Activated CD4-positive, alpha-beta T cell treated with anti-CD3 and anti-CD28 coated beads for 36 hours (primary cell): ENCODE measurements around the gene TBL1XR1. TPM values are rescaled to one million over a fixed set of nuclear protein-coding genes. Genes with fewer than 3 reads are reported as not detected.
A peak's percentile ranks its signal among the peaks of the same experiment; 100 is the strongest.

Experiments
- ATAC-seq: fragments of 200-7000 bp; cut with Tn5 transposase; one replicate; pipeline ENCODE4 v1.10.0; 2021; ENCODE audit warnings: mild to moderate bottlenecking, moderate library complexity
- CTCF ChIA-PET: fragments of 350-600 bp; sonication (Branson Sonifier 250); formaldehyde crosslinking; loops from one replicate; lab custom pipeline; 2021; ENCODE audit warnings: antibody characterized with exemption; lab: Charles Lee
- POLR2A ChIA-PET: fragments of 350-600 bp; sonication (Branson Sonifier 250); formaldehyde crosslinking; loops from one replicate; lab custom pipeline; 2021; ENCODE audit warnings: antibody characterized with exemption, inconsistent platforms; lab: Charles Lee
- DNase-seq: peaks from one replicate; pipeline ENCODE4 v3.0.0-alpha.2; 2020
- H3K27ac Mint-ChIP-seq: one replicate; pipeline ENCODE4 v1.8.0; 2021; ENCODE audit warnings: mixed read lengths
- H3K27me3 Mint-ChIP-seq: one replicate; pipeline ENCODE4 v1.8.0; 2021; ENCODE audit warnings: mixed read lengths
- H3K36me3 Mint-ChIP-seq: one replicate; pipeline ENCODE4 v1.8.0; 2021; ENCODE audit warnings: low read depth, mixed read lengths
- H3K4me1 Mint-ChIP-seq: one replicate; pipeline ENCODE4 v1.8.0; 2021; ENCODE audit warnings: mixed read lengths
- H3K4me3 Mint-ChIP-seq: one replicate; pipeline ENCODE4 v1.8.0; 2021; ENCODE audit warnings: mild to moderate bottlenecking, moderate library complexity, mixed read lengths
- H3K9me3 Mint-ChIP-seq: one replicate; pipeline ENCODE4 v1.8.0; 2021; ENCODE audit warnings: low read depth, mixed read lengths
- intact Hi-C, 2 experiments: fragments of 100-400 bp; cut with DNase I in 1 of 2; cut with micrococcal nuclease in 1 of 2; formaldehyde crosslinking; loops; one replicate each; pipeline versions ENCODE4 v1.14.2 to v1.15.1; 2022 to 2024; cut with DNase I, micrococcal nuclease
- total RNA-seq, 2 experiments: library from RNA; stranded (reverse); gene quantifications; one replicate each; pipeline ENCODE4 v1.2.3, GENCODE V29; 2021

The TBL1XR1 gene
- total RNA-seq, 2 experiments from 2014 or later, result 164 to 226 TPM

DNA sequence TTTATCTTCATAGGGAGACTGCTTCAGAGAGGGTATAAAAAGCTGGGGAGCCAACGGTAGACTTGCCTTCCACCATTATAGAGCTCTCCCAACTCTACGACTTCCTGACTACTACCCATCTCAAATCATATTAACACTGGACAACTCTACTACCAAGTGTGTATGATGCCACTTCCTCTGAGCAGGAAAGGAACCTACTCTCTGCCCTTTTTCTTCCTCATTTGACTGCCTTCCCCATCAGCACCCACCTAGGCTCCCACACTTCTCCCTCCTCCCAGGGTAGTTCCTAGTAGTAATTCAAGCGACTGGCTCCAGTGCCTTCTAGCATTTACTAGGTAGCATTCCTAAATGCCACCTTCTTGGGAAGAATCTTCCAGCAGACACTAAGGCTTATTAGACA, 24.5 kb upstream of the TBL1XR1 start:
- no peak overlapping the region for H3K4me3 Mint-ChIP-seq
- intact Hi-C loops, result no loop called here
- ATAC-seq (no peak), DNase-seq (no peak)
- peaks cover 18% of the 10 kb centered on the region for H3K4me1 Mint-ChIP-seq
- H3K36me3 Mint-ChIP-seq, result no peaks in the 10 kb centered on the region
- H3K27me3 Mint-ChIP-seq, result no peaks in the 10 kb centered on the region
- ChIA-PET POLR2A (no interaction called here), CTCF (no interaction called here)
- H3K9me3 Mint-ChIP-seq, result no peaks in the 10 kb centered on the region
- H3K27ac Mint-ChIP-seq, result no peak overlapping the region

DNA sequence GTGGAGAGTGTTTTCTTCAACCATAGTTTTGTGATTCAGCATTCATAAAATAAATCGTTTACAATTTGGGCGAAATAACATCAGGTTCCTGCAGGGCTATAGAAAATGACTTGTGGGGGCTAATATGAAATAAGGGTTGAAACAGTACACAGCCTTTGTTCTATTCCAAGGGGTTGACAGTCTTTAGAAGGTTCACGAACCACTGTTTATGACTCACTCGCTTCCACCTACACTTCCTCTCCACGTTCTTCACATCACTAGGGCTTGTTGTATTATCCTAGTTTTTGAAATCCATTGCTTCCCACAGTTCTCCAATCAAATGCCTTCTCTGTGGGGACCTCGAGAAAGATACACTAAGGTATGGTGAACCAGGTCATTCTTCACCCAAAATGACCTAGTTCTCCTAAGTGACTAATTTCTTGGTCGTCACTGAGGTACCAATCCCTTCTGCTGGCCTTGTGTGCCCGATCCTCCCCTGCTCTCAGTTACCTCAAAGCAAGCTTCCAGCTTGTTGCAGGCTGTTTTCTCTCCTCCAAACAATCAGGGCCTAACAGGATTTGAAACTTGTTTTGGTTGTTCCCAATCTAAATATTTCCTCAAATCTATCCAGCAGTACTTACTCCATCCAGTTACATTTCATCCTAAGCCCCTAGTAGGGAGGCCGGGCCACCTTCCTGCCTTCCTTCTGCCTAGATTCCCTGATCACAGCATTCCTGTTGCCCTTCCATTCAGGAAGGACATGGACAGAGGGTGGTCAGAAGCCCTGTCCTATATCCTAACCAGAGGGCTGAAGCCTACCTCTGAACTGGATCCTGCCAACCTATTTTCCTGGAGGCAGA, 23.1 kb upstream of the TBL1XR1 start:
- peaks cover 18% of the 10 kb centered on the region for H3K4me1 Mint-ChIP-seq
- H3K9me3 Mint-ChIP-seq, result no peaks in the 10 kb centered on the region
- H3K27ac Mint-ChIP-seq, result peak overlapping the region; percentile 16
- no peaks in the 10 kb centered on the region for H3K36me3 Mint-ChIP-seq
- peak; percentile 55 for ATAC-seq
- CTCF ChIA-PET, result no interaction called here
- no peak overlapping the region for H3K4me3 Mint-ChIP-seq
- intact Hi-C loops, result no loop called here
- DNase-seq, result no peak
- no peaks in the 10 kb centered on the region for H3K27me3 Mint-ChIP-seq
- POLR2A ChIA-PET, result no interaction called here

GRCh38 chr3:177213801-177214535, 16.7 kb upstream of the TBL1XR1 start:
- ATAC-seq (no peak), DNase-seq (no peak)
- Mint-ChIP-seq H3K36me3 (no peaks in the 10 kb centered on the region), H3K27ac (no peak overlapping the region), H3K9me3 (no peaks in the 10 kb centered on the region), H3K27me3 (no peaks in the 10 kb centered on the region), H3K4me1 (peaks cover 4% of the 10 kb centered on the region), H3K4me3 (no peak overlapping the region)
- ChIA-PET CTCF (interaction anchor here (0.7 kb wide), 1 partner anchor 49 kb away, joined by 3 read pairs; no protein-coding TSS in a partner anchor), POLR2A (no interaction called here)
- intact Hi-C loops, result no loop called here

GRCh38 chr3:177212756-177213155, 15.5 kb upstream of the TBL1XR1 start:
- no peak for ATAC-seq
- CTCF ChIA-PET, result no interaction called here

GRCh38 chr3:177212278-177212610, 15.0 kb upstream of the TBL1XR1 start:
- Mint-ChIP-seq H3K36me3 (no peaks in the 10 kb centered on the region), H3K4me1 (peaks cover 4% of the 10 kb centered on the region), H3K4me3 (no peak overlapping the region), H3K9me3 (no peaks in the 10 kb centered on the region), H3K27ac (no peak overlapping the region), H3K27me3 (no peaks in the 10 kb centered on the region)
- intact Hi-C loops, result no loop called here
- CTCF ChIA-PET, result no interaction called here
- ATAC-seq (peak; percentile 39), DNase-seq (no peak)
- POLR2A ChIA-PET, result no interaction called here

More at GRCh38 chr3:177212756-177213155, 15.5 kb upstream of the TBL1XR1 start:
- Mint-ChIP-seq H3K27ac (no peak overlapping the region), H3K36me3 (no peaks in the 10 kb centered on the region), H3K27me3 (no peaks in the 10 kb centered on the region), H3K4me3 (no peak overlapping the region), H3K4me1 (peaks cover 4% of the 10 kb centered on the region), H3K9me3 (no peaks in the 10 kb centered on the region)
- DNase-seq, result no peak
- POLR2A ChIA-PET, result no interaction called here
- intact Hi-C loops, result no loop called here

DNA sequence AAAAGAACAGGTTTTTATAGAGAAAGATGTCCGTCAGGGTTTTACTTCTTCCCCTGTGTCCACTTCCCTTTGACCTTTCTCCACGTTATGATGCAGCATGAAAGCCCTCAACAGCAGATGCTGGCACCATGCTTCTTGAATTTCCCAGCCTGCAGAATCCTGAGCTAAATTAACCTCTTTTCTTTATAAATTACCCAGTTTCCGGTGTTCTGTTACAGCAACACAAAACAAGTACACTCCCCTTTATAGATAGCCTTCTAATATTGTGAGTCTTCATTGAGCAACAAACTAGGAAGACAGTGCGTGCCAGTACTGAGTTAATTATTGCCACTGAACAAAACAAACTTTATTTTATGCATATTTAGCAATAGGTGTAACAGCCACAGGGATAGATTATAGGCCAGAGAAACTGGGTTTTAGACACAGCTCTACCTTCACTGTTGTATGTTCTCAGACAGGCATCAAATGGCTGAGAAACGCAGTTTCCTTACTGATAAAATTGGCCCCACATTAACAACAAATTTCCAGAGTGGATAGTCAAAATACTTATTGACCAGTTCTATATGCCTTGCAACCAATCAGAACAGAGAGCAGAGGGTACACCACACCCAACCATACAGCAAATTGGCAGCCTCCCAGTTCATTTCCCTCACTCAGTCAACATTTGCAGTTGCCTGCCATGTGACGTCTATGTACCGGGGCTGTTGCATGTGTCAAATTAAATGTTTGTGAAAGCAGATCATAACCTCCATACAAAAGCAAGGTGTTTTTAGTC, 14.4 kb upstream of the TBL1XR1 start:
- H3K4me3 Mint-ChIP-seq, result no peak overlapping the region
- ChIA-PET POLR2A (no interaction called here), CTCF (no interaction called here)
- H3K27ac Mint-ChIP-seq, result no peak overlapping the region
- H3K4me1 Mint-ChIP-seq, result peaks cover 4% of the 10 kb centered on the region
- H3K36me3 Mint-ChIP-seq, result no peaks in the 10 kb centered on the region
- intact Hi-C loops, result no loop called here
- ATAC-seq (peak; percentile 26), DNase-seq (no peak)
- no peaks in the 10 kb centered on the region for H3K9me3 Mint-ChIP-seq
- no peaks in the 10 kb centered on the region for H3K27me3 Mint-ChIP-seq

DNA sequence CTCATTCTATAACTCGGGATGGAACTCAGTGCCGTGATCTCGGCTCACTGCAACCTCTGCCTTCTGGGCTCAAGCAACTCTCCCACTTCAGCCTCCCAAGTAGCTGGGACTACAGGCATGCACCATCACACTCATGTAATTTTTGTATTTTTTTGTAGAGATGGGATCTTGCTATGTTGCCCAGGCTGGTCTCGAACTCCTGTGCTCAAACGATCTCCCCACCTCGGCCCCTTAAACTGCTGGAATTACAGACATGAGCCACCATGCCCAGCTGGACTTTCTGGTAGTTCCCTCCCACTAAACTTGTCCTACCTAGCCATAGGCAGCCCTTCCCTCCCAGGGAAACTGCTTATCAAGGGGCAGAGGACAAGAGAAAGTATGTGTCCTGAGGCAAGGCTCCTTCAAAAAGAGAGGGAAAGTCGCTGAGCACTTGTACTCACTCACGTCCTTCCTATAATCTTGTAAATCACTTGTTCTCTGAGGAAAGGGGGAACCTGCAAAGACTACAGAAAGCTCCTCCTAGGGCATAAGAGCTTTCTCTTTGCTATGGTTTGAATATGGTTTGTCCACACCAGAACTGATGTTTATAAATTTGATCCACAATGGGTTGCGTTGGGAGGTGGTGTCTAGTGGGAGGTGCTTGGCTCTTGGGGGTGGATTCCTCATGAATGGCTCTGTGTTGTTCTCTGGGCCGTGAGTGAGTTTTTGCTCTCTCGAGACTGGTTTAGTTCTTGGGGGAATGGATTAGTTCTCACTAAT, 13.6 kb upstream of the TBL1XR1 start:
- peaks cover 6% of the 10 kb centered on the region for H3K4me1 Mint-ChIP-seq
- ChIA-PET CTCF (interaction anchor here (0.6 kb wide), 1 partner anchor 159 kb away, joined by 3 read pairs; no protein-coding TSS in a partner anchor), POLR2A (interaction anchor here (0.6 kb wide), 1 partner anchor 13 kb away, joined by 3 read pairs; no protein-coding TSS in a partner anchor)
- intact Hi-C loops, result no loop called here
- H3K4me3 Mint-ChIP-seq, result no peak overlapping the region
- no peak overlapping the region for H3K27ac Mint-ChIP-seq
- DNase-seq, result no peak
- no peaks in the 10 kb centered on the region for H3K36me3 Mint-ChIP-seq
- no peaks in the 10 kb centered on the region for H3K27me3 Mint-ChIP-seq
- ATAC-seq, result no peak
- no peaks in the 10 kb centered on the region for H3K9me3 Mint-ChIP-seq

DNA sequence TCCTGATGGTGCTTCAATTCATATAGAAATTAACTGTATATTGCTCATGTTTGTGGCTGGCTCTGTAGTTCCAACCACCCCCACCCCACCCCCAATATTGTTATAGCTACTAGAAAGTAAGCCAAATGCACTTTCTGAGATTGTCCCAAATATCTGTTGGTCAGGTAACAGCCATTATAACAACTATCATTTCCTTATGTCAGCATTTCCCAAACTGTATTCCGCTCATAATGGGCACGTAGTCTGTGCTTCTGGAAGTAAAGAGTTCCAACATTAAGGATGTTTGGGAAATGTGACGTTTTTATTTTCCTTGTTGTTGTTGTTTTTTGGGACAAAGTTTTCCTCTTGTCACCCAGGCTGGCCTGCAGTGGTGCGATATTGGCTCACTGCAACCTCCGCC, 12.2 kb upstream of the TBL1XR1 start:
- Mint-ChIP-seq H3K9me3 (no peaks in the 10 kb centered on the region), H3K36me3 (no peaks in the 10 kb centered on the region), H3K27ac (no peak overlapping the region), H3K4me3 (no peak overlapping the region), H3K4me1 (peaks cover 6% of the 10 kb centered on the region), H3K27me3 (no peaks in the 10 kb centered on the region)
- no peak for DNase-seq
- no peak for ATAC-seq
- ChIA-PET POLR2A (interaction anchor here (0.6 kb wide), 1 partner anchor 8 kb away, joined by 3 read pairs; no protein-coding TSS in a partner anchor), CTCF (no interaction called here)
- intact Hi-C loops, result no loop called here

DNA sequence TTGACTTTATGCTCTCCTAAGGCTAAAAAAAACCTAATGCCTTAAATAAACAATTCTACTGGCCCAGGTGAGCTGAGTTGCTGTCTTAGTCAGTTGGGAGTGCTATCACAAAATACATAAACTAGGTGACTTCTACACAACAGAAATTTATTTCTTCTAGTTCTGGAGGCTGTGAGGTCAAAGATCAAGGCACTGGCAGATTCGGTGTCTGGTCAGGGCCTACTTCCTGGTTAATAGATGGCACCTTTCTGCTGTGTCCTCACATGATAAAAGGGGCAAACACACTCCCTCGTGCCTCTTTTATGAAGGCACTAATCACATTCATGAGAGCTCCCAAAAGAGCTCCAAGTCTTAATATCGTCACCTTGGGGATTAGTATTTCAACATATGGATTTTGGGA, 11.5 kb upstream of the TBL1XR1 start:
- Mint-ChIP-seq H3K27me3 (no peaks in the 10 kb centered on the region), H3K9me3 (no peaks in the 10 kb centered on the region), H3K36me3 (no peaks in the 10 kb centered on the region), H3K4me3 (no peak overlapping the region), H3K4me1 (peaks cover 6% of the 10 kb centered on the region), H3K27ac (no peak overlapping the region)
- intact Hi-C loops, result no loop called here
- ChIA-PET CTCF (interaction anchor here (0.7 kb wide), 1 partner anchor 118 kb away, joined by 3 read pairs; no protein-coding TSS in a partner anchor), POLR2A (interaction anchor here (0.6 kb wide), 1 partner anchor 8 kb away, joined by 3 read pairs; no protein-coding TSS in a partner anchor)
- no peak for DNase-seq
- ATAC-seq, result no peak

DNA sequence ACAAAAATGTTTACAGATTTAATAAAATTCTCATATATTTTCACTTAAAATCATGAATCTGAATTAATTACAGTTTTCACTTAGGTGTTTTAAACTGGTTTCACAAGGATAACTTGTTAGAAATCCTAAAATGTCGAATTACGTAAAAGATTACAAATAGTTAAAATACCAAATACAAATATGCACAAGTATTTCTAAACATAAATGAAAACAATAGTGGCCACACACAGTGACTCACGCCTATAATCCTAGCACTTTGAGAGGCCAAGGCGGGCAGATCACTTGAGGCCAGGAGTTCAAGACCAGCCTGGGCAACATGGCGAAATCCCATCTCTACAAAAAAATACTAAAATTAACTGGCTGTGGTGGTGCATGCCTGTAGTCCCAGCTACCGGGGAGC, 10.9 kb upstream of the TBL1XR1 start:
- no peak for ATAC-seq
- Mint-ChIP-seq H3K9me3 (peaks cover under 1% of the 10 kb centered on the region), H3K27ac (no peak overlapping the region), H3K4me3 (no peak overlapping the region), H3K36me3 (peaks cover under 1% of the 10 kb centered on the region), H3K4me1 (peaks cover 7% of the 10 kb centered on the region), H3K27me3 (no peaks in the 10 kb centered on the region)
- no peak for DNase-seq
- ChIA-PET CTCF (no interaction called here), POLR2A (no interaction called here)
- intact Hi-C loops, result no loop called here

- no peak for DNase-seq
- Mint-ChIP-seq H3K4me3 (no peak overlapping the region), H3K36me3 (peaks cover 2% of the 10 kb centered on the region), H3K27ac (no peak overlapping the region), H3K4me1 (peaks cover 18% of the 10 kb centered on the region), H3K9me3 (peaks cover 2% of the 10 kb centered on the region), H3K27me3 (no peaks in the 10 kb centered on the region)
- POLR2A ChIA-PET, result no interaction called here
- ATAC-seq, result no peak
- CTCF ChIA-PET, result no interaction called here
- intact Hi-C loops, result no loop called here
Observed at GRCh38 chr3:177206936-177207335, 9.7 kb upstream of the TBL1XR1 start.
